Ovary (tissue), 3 donors: ENCODE data around the gene PSMG4.

Experiments used
- EP300 ChIP-seq: sonication (generic); formaldehyde crosslinking; IDR thresholded peaks from one replicate; pipeline ENCODE4 v1.6.1; 2017; ENCODE audit warnings: antibody characterized with exemption
- POLR2A ChIP-seq: fragments of 450-650 bp; IDR thresholded peaks from one replicate; pipeline ENCODE4 v1.6.1; 2017; ENCODE audit warnings: antibody characterized with exemption, mild to moderate bottlenecking, moderate library complexity
- TF ChIP-seq, protein P1 (sequence below), 3 donors: fragments of 450-650 bp in 2 of 3; fragments of 200-600 bp in 1 of 3; IDR thresholded peaks; one replicate each; pipeline versions ENCODE4 v1.5.1 to v1.8.0; 2016 to 2022; ENCODE audit warnings: antibody characterized with exemption in 3 of 3, mild to moderate bottlenecking in 1 of 3
- donor health status: DM: no; HTN: no; CAD: no.

DNA sequence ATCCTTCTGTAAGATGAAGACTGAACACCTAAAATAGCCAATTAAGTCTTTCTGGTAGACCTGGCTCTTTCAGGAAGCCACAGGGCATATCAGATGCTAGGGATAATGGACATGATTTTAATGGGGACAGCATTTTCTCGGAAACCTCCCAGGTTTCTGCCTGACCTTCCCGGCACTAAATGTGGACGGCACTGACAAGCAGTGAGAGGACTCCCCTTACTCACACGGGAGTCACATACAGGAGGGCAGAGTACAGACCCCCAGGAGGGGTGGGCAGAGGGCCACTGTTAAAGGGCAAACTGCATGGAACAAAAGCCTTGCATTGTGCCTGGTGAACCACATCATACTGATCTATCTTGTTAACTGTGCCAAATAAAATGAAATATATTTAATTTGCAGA is 19.9 kb downstream of the PSMG4 start:
- TF ChIP-seq POLR2A (no peak), EP300 (no peak)
- TF ChIP-seq, protein P1, sequence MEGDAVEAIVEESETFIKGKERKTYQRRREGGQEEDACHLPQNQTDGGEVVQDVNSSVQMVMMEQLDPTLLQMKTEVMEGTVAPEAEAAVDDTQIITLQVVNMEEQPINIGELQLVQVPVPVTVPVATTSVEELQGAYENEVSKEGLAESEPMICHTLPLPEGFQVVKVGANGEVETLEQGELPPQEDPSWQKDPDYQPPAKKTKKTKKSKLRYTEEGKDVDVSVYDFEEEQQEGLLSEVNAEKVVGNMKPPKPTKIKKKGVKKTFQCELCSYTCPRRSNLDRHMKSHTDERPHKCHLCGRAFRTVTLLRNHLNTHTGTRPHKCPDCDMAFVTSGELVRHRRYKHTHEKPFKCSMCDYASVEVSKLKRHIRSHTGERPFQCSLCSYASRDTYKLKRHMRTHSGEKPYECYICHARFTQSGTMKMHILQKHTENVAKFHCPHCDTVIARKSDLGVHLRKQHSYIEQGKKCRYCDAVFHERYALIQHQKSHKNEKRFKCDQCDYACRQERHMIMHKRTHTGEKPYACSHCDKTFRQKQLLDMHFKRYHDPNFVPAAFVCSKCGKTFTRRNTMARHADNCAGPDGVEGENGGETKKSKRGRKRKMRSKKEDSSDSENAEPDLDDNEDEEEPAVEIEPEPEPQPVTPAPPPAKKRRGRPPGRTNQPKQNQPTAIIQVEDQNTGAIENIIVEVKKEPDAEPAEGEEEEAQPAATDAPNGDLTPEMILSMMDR (IDR thresholded peaks at IDR 0.05): no peak
